SK-N-MC (cell line): ENCODE results near the gene TRAPPC2L.

ENCODE experiments used
- DNase-seq: peaks from one replicate; pipeline ENCODE4 v3.0.0-alpha.2; 2011; ENCODE audit warnings: low read depth, low spot score
- H3K27ac ChIP-seq: fragments of 200-600 bp; sonication (generic); 2 replicates; pipeline ENCODE4 v1.5.1; 2016; ENCODE audit warnings: mixed run types
- H3K36me3 ChIP-seq: fragments of 200-600 bp; sonication (generic); 2 replicates; pipeline ENCODE4 v1.6.1; 2017; ENCODE audit warnings: antibody characterized with exemption, low read length, mixed read lengths; ENCODE audit not compliant: insufficient read depth
- H3K4me3 ChIP-seq: fragments of 200-600 bp; sonication (generic); 2 replicates; pipeline ENCODE4 v1.5.1; 2016
- H3K9ac ChIP-seq: fragments of 200-600 bp; sonication (generic); 2 replicates; pipeline ENCODE4 v1.8.0; 2017; ENCODE audit warnings: mixed run types, mixed read lengths; ENCODE audit not compliant: insufficient read length
- H3K9me3 ChIP-seq: fragments of 200-600 bp; sonication (generic); 2 replicates; pipeline ENCODE4 v1.6.1; 2017; ENCODE audit warnings: low read depth, mild to moderate bottlenecking, antibody characterized with exemption, low read length, moderate library complexity, mixed read lengths
- EZH2 ChIP-seq: fragments of 200-600 bp; sonication (generic); IDR thresholded peaks from one replicate; pipeline ENCODE4 v1.6.1; 2017; ENCODE audit warnings: antibody characterized with exemption
- FOXP2 ChIP-seq: optimal IDR thresholded peaks from 2 replicates; pipeline ENCODE3; 2011; ENCODE audit warnings: mild to moderate bottlenecking, moderate library complexity; ENCODE audit not compliant: insufficient read depth; ENCODE audit errors: extremely low read length, control extremely low read depth
- POLR2AphosphoS5 ChIP-seq: IDR thresholded peaks from 2 replicates; pipeline ENCODE4 v1.6.1; 2012; ENCODE audit warnings: mild to moderate bottlenecking, low read depth, low read length, borderline replicate concordance

The TRAPPC2L gene

GRCh38 chr16:88879788-88880055 lies 22.8 kb downstream of the TRAPPC2L start:
- no peaks in the 10 kb centered on the region for H3K9me3 ChIP-seq
- H3K27ac ChIP-seq: no peak overlapping the region
- H3K36me3 ChIP-seq: no peaks in the 10 kb centered on the region
- no peak overlapping the region for H3K4me3 ChIP-seq
- no peak overlapping the region for H3K9ac ChIP-seq
- no peak for DNase-seq
- TF ChIP-seq FOXP2 (no peak), EZH2 (no peak), POLR2AphosphoS5 (no peak)

DNA sequence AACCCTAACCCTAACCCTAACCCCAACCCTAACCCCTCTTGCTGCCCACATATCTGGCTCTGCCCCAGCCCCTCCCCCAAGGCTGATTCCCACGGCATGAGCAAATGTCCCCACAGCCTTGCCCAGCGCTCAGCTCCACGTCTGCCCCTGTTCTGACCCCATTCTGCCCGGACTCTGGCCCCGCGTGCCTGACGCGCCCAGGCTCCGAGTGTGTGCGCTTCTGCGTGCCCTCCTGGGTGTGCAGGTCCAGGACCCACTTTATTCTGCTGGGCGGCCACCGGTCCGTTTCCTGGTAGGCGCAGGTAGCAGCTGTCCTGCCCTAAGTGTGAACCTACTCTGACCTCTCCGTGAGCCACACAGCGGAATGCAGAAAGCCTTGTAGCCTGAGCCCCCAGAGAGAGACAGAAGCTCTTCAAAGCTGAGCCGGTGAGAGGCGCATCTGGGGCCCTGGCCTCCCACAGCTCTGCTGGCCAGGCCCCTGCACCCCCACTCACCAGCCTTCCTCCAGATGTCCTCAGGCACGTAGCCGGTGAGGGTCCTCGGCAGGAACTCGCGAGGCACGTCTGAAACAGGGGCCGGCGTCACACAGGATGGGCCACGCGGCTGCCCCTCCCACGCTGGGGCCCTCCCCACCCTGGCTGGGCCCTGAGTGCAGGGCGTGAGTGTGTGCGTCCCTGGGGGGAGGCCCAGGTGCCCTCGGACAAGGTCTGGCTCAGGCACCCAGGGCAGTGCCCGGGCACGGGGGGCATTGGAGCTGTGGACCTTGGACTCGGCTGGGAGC lies 23.5 kb downstream of the TRAPPC2L start:
- no peak overlapping the region for H3K27ac ChIP-seq
- no peak overlapping the region for H3K4me3 ChIP-seq
- DNase-seq: no peak
- no peak for TF ChIP-seq EZH2
- TF ChIP-seq POLR2AphosphoS5: no peak
- no peak for TF ChIP-seq FOXP2
- H3K9me3 ChIP-seq: no peaks in the 10 kb centered on the region
- no peak overlapping the region for H3K9ac ChIP-seq
- H3K36me3 ChIP-seq: no peaks in the 10 kb centered on the region

- Histone ChIP-seq H3K27ac (no peak overlapping the region), H3K9me3 (no peaks in the 10 kb centered on the region), H3K9ac (no peak overlapping the region), H3K36me3 (no peaks in the 10 kb centered on the region), H3K4me3 (no peak overlapping the region)
- DNase-seq: no peak
- TF ChIP-seq EZH2: no peak
- TF ChIP-seq POLR2AphosphoS5: no peak
- TF ChIP-seq FOXP2: no peak
Measured at GRCh38 chr16:88881007-88881615, 24.2 kb downstream of the TRAPPC2L start.

- Histone ChIP-seq H3K4me3 (no peak overlapping the region), H3K36me3 (no peaks in the 10 kb centered on the region), H3K27ac (no peak overlapping the region), H3K9ac (no peak overlapping the region), H3K9me3 (no peaks in the 10 kb centered on the region)
- no peak for DNase-seq
- no peak for TF ChIP-seq EZH2
- no peak for TF ChIP-seq POLR2AphosphoS5
- no peak for TF ChIP-seq FOXP2
Measured at GRCh38 chr16:88881675-88882357, 24.9 kb downstream of the TRAPPC2L start.

GRCh38 chr16:88882358-88883030 lies 25.6 kb downstream of the TRAPPC2L start:
- H3K36me3 ChIP-seq: no peaks in the 10 kb centered on the region
- H3K9me3 ChIP-seq: no peaks in the 10 kb centered on the region
- H3K27ac ChIP-seq: no peak overlapping the region
- H3K4me3 ChIP-seq: no peak overlapping the region
- DNase-seq: no peak
- no peak for TF ChIP-seq POLR2AphosphoS5
- no peak for TF ChIP-seq EZH2
- TF ChIP-seq FOXP2: no peak
- no peak overlapping the region for H3K9ac ChIP-seq

DNA sequence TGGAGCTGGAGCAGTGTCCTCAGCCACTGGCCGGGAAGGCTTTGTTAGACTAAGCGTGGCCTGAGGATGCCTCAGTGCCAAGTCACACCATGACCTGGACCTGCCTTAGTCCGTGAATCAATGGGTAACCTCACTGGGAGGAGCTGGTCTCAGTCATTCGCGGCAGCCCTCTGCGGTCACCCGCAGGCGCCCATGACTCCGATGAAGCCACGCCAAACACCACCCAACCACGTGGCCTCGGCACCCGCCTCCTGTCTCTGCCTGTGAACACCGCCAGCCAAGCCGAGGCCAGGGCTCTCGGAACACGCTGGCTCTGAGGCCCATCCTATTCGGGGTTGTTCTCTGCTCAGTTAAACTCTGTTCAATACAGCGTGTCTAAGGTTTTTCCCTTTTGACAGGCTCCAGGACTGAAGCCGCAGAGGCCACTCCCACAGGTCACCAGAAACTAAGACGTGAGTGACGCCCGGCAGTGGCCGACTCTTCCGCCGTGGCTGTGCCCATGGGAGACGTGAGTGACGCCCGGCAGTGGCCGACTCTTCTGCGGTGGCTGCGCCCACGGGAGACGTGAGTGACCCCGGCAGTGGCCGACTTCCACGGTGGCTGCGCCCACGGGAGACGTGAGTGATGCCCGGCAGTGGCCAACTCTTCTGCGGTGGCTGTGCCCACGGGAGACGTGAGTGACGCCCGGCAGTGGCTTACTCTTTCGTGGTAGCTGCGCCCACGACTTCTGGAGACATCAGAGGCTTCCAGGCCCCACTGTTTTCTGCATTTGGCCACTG lies 26.4 kb downstream of the TRAPPC2L start:
- H3K9ac ChIP-seq: no peak overlapping the region
- no peak for DNase-seq
- no peaks in the 10 kb centered on the region for H3K9me3 ChIP-seq
- H3K4me3 ChIP-seq: no peak overlapping the region
- H3K36me3 ChIP-seq: no peaks in the 10 kb centered on the region
- no peak for TF ChIP-seq POLR2AphosphoS5
- TF ChIP-seq FOXP2: no peak
- no peak for TF ChIP-seq EZH2
- H3K27ac ChIP-seq: no peak overlapping the region

DNA sequence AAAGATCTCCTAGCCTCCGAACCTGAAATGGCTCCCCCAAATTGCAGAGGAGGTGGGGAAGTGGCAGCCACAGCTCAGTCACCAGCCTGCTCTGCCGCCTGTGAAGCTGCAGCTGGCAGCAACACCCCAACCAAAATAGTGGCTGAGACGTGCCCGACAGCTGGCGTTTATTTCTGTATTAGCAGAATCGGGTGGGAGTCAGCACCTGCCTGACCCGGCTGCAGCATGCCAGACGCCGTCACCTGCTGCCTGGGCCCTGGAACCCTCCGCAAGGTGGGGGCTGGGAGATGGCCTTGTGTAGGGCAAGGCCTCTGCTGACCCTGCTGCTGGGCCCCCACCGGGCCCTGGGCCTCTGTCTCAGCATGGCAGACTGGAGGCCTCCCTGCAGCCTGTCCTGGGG lies 27.0 kb downstream of the TRAPPC2L start:
- no peak for DNase-seq
- Histone ChIP-seq H3K36me3 (no peaks in the 10 kb centered on the region), H3K9me3 (no peaks in the 10 kb centered on the region), H3K9ac (no peak overlapping the region), H3K4me3 (no peak overlapping the region), H3K27ac (no peak overlapping the region)
- TF ChIP-seq FOXP2: no peak
- no peak for TF ChIP-seq POLR2AphosphoS5
- TF ChIP-seq EZH2: no peak

DNA sequence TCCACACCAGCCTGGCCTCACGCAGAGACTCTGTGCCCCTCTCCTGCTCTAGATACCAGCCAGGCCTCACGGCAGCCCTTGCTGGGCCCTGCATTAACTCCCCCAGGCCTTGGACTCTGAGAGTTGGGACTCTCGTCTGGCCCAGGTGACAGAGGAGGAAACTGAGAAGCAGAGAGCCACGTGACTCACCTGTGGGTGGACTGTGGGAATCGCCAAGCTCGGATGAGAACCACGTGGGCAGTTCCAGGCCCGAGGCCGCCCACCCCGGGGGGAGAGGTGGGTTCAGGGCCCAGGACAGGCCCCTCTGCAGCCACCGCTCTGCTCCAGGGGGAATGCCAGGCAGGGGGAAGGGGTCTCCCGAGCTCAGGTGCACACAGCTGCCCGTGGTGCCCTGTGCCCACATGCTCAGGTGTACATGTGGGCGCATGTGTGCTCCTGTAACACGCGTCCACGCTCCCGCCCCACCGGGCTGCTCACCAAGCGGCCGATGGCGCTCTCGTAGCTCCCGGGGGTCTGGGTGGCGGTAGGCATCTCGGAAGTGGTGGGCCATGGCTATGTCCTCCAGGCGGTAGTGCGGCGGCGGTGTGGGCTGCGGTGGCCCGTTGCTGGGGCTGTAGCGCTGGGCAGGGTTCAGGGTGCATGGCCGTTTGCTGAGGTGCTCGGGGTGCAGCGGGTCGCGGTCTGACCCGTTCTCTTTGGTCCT lies 27.8 kb downstream of the TRAPPC2L start:
- no peak for TF ChIP-seq FOXP2
- TF ChIP-seq EZH2: no peak
- TF ChIP-seq POLR2AphosphoS5: no peak
- DNase-seq: no peak
- no peak overlapping the region for H3K9ac ChIP-seq
- H3K9me3 ChIP-seq: no peaks in the 10 kb centered on the region
- H3K4me3 ChIP-seq: no peak overlapping the region
- no peaks in the 10 kb centered on the region for H3K36me3 ChIP-seq
- no peak overlapping the region for H3K27ac ChIP-seq
